Loucy (cell line): ENCODE measurements around the gene CYP2D6.

ENCODE experiments used
- EZH2phosphoT487 ChIP-seq: fragments of 200-600 bp; IDR thresholded peaks from 2 replicates; pipeline ENCODE4 v1.6.1; 2018; ENCODE audit warnings: antibody characterized with exemption, mild to moderate bottlenecking, moderate library complexity, borderline replicate concordance
- TF ChIP-seq, protein P1 (sequence below): fragments of 200-600 bp; sonication (generic); conservative IDR thresholded peaks from 2 replicates; pipeline ENCODE4 v1.5.1; 2014; ENCODE audit warnings: mild to moderate bottlenecking, antibody characterized with exemption, low read length

GRCh38 chr22:42084874-42085273, 45.7 kb downstream of the CYP2D6 start:
- TF ChIP-seq, protein P1, sequence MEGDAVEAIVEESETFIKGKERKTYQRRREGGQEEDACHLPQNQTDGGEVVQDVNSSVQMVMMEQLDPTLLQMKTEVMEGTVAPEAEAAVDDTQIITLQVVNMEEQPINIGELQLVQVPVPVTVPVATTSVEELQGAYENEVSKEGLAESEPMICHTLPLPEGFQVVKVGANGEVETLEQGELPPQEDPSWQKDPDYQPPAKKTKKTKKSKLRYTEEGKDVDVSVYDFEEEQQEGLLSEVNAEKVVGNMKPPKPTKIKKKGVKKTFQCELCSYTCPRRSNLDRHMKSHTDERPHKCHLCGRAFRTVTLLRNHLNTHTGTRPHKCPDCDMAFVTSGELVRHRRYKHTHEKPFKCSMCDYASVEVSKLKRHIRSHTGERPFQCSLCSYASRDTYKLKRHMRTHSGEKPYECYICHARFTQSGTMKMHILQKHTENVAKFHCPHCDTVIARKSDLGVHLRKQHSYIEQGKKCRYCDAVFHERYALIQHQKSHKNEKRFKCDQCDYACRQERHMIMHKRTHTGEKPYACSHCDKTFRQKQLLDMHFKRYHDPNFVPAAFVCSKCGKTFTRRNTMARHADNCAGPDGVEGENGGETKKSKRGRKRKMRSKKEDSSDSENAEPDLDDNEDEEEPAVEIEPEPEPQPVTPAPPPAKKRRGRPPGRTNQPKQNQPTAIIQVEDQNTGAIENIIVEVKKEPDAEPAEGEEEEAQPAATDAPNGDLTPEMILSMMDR, result no peak
- no peak for TF ChIP-seq EZH2phosphoT487
